ENCODE results near the gene BPHL. TPM values are rescaled to one million over a fixed set of nuclear protein-coding genes. Genes with fewer than 3 reads are reported as not detected.

Gene BPHL
- total and polyA plus RNA-seq, 2 of the 4 experiments (the other 2 are of a cell fraction), result 14.7 to 16.3 TPM

- no peak for TF ChIP-seq MXI1 (IDR thresholded peaks at IDR 0.05; ENCODE audit: borderline replicate concordance, low read depth, low read length)
- TF ChIP-seq RCOR1 (IDR thresholded peaks at IDR 0.05; ENCODE audit: insufficient replicate concordance, low read length), result no peak
- TF ChIP-seq FOS (IDR thresholded peaks at IDR 0.05; ENCODE audit: low read depth, low read length), result no peak
- TF ChIP-seq CEBPB (IDR thresholded peaks at IDR 0.05; ENCODE audit: low read depth, low read length), result no peak
- no peak for TF ChIP-seq ELK1 (IDR thresholded peaks at IDR 0.05; ENCODE audit: borderline replicate concordance, low read depth, low read length)
- no peak for TF ChIP-seq CHD1 (IDR thresholded peaks at IDR 0.05; ENCODE audit: low read depth, low read length)
- TF ChIP-seq BHLHE40 (IDR thresholded peaks at IDR 0.05; ENCODE audit: low read depth, low read length), result no peak
- no peak for TF ChIP-seq NFE2L2 (IDR thresholded peaks at IDR 0.05; ENCODE audit: low read depth, low read length)
- TF ChIP-seq MAZ (IDR thresholded peaks at IDR 0.05; ENCODE audit: borderline replicate concordance, low read depth, low read length), result no peak
- TF ChIP-seq RAD21 (IDR thresholded peaks at IDR 0.05; ENCODE audit: low read length), result no peak
- no peak for TF ChIP-seq MAFK (IDR thresholded peaks at IDR 0.05; ENCODE audit: low read depth, low read length)
- TF ChIP-seq, protein P1, sequence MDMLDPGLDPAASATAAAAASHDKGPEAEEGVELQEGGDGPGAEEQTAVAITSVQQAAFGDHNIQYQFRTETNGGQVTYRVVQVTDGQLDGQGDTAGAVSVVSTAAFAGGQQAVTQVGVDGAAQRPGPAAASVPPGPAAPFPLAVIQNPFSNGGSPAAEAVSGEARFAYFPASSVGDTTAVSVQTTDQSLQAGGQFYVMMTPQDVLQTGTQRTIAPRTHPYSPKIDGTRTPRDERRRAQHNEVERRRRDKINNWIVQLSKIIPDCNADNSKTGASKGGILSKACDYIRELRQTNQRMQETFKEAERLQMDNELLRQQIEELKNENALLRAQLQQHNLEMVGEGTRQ (IDR thresholded peaks at IDR 0.05; ENCODE audit: low read depth, low read length), result no peak
- TF ChIP-seq CTCF (conservative IDR thresholded peaks at IDR 0.05; ENCODE audit: low read depth, low read length), result no peak
- TF ChIP-seq SMC3 (IDR thresholded peaks at IDR 0.05; ENCODE audit: low read depth, low read length), result no peak
- TF ChIP-seq POLR2A (IDR thresholded peaks at IDR 0.05; ENCODE audit: low read depth, low read length), result no peak
- no peak for TF ChIP-seq RFX5 (IDR thresholded peaks at IDR 0.05; ENCODE audit: low read depth, low read length)
- H3K79me1 ChIP-seq (ENCODE audit: low read depth in 1 of 2, low read length in 2 of 2), result peaks cover 1 to 11% of the 10 kb centered on the region in 2 experiments; a peak in 3 of 4 replicates
- no peak overlapping the region for H2BK15ac ChIP-seq (ENCODE audit: low read depth, low read length)
- H3K4me2 ChIP-seq (ENCODE audit: low read depth, low read length), result no peak overlapping the region
- peaks cover 20% of the 10 kb centered on the region for H3K36me3 ChIP-seq (ENCODE audit: control insufficient read depth, insufficient read depth, low read length)
- ATAC-seq (ENCODE audit: low read depth) (no peak), DNase-seq (no peak)
- intact Hi-C loops (cut with micrococcal nuclease) (no loop called here), in situ Hi-C loops (cut with MboI; ENCODE audit: low sequenced_read_pairs) (no loop called here), dilution Hi-C loops (cut with HindIII; ENCODE audit: low sequenced_read_pairs, unreplicated experiment) (no loop called here)
- POLR2A ChIA-PET (ENCODE audit: unreplicated experiment), result no interaction called here
- peaks cover 8% of the 10 kb centered on the region; the same call in 1 of the 2 replicates for H3K4me1 ChIP-seq (ENCODE audit: control insufficient read depth, insufficient read depth, low read length)
- no peak overlapping the region for H4K8ac ChIP-seq (ENCODE audit: low read depth in 2 of 2, low read length in 2 of 2)
- no peak overlapping the region for H3K4me3 ChIP-seq (ENCODE audit: insufficient read depth, low read depth, low read length)
- no peaks in the 10 kb centered on the region; the same call in 1 of the 2 replicates for H3K9me1 ChIP-seq (ENCODE audit: insufficient read depth, low read length)
- H3K56ac ChIP-seq (ENCODE audit: extremely low read depth, insufficient read depth, low read length), result no peak overlapping the region
- H3K27me3 ChIP-seq (ENCODE audit: control insufficient read depth, insufficient read depth, low read length), result no peaks in the 10 kb centered on the region
- CTCF ChIA-PET, result no interaction called here
- H2BK20ac ChIP-seq (ENCODE audit: low read depth, low read length), result no peak overlapping the region
- H4K5ac ChIP-seq (ENCODE audit: low read depth, low read length), result no peak overlapping the region
- no peak overlapping the region for H4K91ac ChIP-seq (ENCODE audit: insufficient read depth, low read depth, low read length)
- no peak overlapping the region for H2AK5ac ChIP-seq (ENCODE audit: low read depth, low read length)
- H3K14ac ChIP-seq (replicated peaks; ENCODE audit: low read depth, low read length), result no peak overlapping the region
- no CpG with 5 or more reads among the region's 2 CpGs for WGBS, 2 experiments (ENCODE audit: extremely low coverage in 2 of 2, insufficient read length in 1 of 2)
- H2AFZ ChIP-seq (replicated peaks; ENCODE audit: low read length, poor library complexity), result no peak overlapping the region
- no peaks in the 10 kb centered on the region for H4K20me1 ChIP-seq (ENCODE audit: insufficient read depth, low read length)
- BruUV-seq (replicated peaks), result no TSS peak
- H2AK9ac ChIP-seq (replicated peaks; ENCODE audit: low read depth, low read length, poor library complexity), result no peak overlapping the region
- H3K9ac ChIP-seq (ENCODE audit: low read depth, low read length), result no peak overlapping the region
- H3K9me3 ChIP-seq (ENCODE audit: control insufficient read depth, insufficient read depth, low read length), result no peaks in the 10 kb centered on the region
- H2BK120ac ChIP-seq (ENCODE audit: low read depth, low read length), result no peak overlapping the region
- H3K18ac ChIP-seq (ENCODE audit: low read depth, low read length), result no peak overlapping the region
- no peak overlapping the region for H3K23ac ChIP-seq (ENCODE audit: low read depth, low read length)
- H2BK5ac ChIP-seq (ENCODE audit: low read depth, low read length, poor library complexity, severe bottlenecking), result no peak overlapping the region
- no peak overlapping the region for H3K27ac ChIP-seq (ENCODE audit: insufficient read depth, low read length)
- no peak overlapping the region for H3K4ac ChIP-seq (ENCODE audit: low read depth, low read length)
These were observed 23.7 kb upstream of the BPHL start for GRCh38 chr6:3094815-3095214.

Measured in IMR-90 (cell line).